Measurements from ENCODE around the gene DPYSL5.

DNA sequence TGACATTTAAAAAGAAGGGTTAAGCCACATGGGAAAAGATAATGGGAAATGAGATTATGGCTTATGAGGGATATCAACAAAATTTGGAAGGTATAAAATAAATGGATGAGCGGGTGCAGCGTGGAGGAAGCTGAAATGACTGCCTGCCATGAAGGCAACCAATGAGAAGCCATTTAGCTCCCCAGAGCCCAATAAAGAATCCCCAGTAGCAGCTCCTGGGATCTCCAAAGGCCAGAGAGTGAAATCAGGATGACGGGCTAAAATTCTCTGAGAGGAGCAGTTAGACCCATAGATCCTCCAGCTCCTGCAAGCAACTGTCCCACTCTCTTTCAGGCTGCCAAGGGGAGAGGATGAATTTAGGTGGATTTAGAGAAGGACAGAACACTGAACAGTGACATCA, 109.6 kb downstream of the DPYSL5 start:
- TF ChIP-seq CTCF (IDR thresholded peaks at IDR 0.05; ENCODE audit: low read length) (no peak), EZH2 (IDR thresholded peaks at IDR 0.05; ENCODE audit: borderline replicate concordance, low read length) (no peak)
